HK-2 (cell line): Measurements from ENCODE around the gene PRKCG.

Experiments used
- DNase-seq: peaks from one replicate; pipeline ENCODE4 v3.0.0-alpha.2; 2018; ENCODE audit not compliant: unreplicated experiment

PRKCG gene

GRCh38 chr19:53898636-53899341, 16.8 kb downstream of the PRKCG start:
- no peak for DNase-seq

DNA sequence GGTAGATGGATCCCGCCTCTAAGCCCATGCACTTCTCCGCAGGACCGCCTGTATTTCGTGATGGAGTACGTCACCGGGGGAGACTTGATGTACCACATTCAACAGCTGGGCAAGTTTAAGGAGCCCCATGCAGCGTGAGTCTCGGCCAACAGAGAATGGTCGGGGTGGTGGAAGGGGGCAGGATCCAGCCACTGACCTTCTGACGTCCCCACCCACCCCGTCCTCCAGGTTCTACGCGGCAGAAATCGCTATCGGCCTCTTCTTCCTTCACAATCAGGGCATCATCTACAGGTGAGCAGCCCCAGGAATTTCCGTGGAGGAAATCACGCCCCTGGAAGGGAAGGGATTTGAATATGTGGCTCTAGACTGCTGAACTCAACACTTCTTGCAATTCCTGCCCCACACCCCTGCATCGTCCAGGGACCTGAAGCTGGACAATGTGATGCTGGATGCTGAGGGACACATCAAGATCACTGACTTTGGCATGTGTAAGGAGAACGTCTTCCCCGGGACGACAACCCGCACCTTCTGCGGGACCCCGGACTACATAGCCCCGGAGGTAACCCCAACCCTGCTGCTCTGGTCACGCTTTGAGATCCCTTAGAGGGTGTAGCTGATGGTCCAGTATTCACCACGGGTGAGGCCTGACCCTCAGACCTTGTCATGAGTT, 18.3 kb downstream of the PRKCG start:
- DNase-seq: no peak

- DNase-seq: peak; percentile 27
These were observed 21.2 kb downstream of the PRKCG start for GRCh38 chr19:53903055-53903680.

GRCh38 chr19:53904909-53905308, 22.9 kb downstream of the PRKCG start:
- no peak for DNase-seq

DNA sequence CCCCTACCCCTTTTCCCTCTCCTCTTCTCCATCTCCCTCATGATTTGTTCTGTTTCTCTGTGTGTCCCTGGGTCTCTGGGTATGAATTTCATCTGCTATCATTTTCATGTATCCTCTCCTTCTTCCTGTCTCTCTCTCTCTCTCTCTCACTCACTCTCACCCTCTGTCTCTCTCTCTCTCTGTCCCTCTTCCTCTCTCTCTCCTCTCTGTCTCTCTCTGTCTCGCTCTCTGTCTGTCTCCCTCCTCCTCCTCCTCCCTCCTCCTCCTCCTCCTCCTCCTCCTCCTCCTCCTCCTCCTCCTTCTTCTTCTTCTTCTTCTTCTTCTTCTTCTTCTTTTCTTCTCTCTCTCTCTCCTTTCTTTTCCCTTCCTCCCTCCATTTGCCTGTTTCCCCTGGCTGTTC, 23.8 kb downstream of the PRKCG start:
- DNase-seq: no peak

GRCh38 chr19:53906211-53907192, 24.5 kb downstream of the PRKCG start:
- DNase-seq: peak; percentile 41

- DNase-seq: no peak
These were observed 25.2 kb downstream of the PRKCG start for GRCh38 chr19:53907193-53907581.

DNA sequence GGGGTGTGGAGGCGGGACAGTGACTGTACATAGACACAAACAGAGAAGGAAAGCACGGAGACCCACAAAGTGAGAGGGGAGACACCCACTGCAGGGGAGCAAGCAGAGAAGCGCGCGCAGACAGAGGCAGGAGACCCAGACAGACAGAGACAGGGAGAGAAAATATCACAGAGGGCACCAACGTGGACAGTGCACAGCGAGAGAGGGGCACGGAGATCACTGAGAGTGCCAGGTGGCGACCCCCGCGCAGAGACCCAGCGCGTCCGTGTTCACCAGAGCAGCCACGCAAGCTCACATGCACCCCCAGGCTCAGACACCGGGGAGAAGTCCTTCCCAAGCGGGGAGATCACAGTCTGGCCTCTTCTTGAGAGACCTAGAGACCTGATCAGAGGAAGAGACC, 25.7 kb downstream of the PRKCG start:
- no peak for DNase-seq

- no peak for DNase-seq
These were observed 26.3 kb downstream of the PRKCG start for GRCh38 chr19:53908106-53908934.

- no peak for DNase-seq
These were observed 27.0 kb downstream of the PRKCG start, which contains the start of gene CACNG7 for GRCh38 chr19:53908935-53909415. Gene CACNG7, plus strand, starts transcription at chr19:53909278. Its CDS starts 3,554 bp downstream, at chr19:53912832.

- DNase-seq: no peak
These were observed 27.6 kb downstream of the PRKCG start for GRCh38 chr19:53909471-53910169.

DNA sequence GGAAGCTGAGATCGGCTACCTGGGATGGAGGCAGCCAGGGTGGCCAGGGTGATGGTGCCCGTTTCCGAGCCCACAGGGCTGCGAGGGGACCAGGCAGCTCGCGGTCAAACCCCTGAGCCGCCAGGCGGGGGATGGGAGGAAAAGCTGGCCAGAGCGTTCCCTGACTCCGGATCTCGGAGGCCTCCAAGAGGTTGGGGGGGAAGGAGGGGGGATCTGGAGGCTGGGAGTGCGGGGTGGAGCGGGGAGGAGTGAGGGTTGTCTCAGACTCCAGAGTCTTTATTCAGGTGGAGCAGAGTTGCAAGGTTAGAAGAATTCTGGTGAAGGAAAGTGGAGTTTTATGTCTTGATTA, 28.1 kb downstream of the PRKCG start:
- DNase-seq: no peak

GRCh38 chr19:53912653-53913052, 30.7 kb downstream of the PRKCG start:
- DNase-seq: no peak

GRCh38 chr19:53915000-53915399, 33.0 kb downstream of the PRKCG start:
- DNase-seq: no peak

DNA sequence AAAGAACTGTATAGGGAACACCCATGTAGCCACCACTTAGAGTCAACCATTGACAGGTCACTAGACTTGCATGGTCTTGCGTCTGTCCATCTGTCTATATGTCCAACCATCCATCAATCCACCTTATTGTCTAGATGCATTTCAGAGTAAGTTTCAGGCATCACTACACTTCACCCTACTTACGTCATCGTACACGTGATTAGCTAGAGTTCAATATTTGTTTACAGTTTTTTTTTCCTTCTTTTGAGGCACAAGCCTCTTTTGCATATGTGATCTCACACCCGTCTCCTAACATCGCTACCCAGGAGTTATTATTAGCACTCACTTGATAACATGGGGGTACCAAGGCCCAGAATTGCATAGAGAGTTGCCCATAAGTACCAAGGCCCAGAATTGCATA, 34.0 kb downstream of the PRKCG start:
- no peak for DNase-seq

GRCh38 chr19:53917356-53917755, 35.4 kb downstream of the PRKCG start:
- no peak for DNase-seq

GRCh38 chr19:53927739-53928138, 45.7 kb downstream of the PRKCG start:
- DNase-seq: peak; percentile 57

DNA sequence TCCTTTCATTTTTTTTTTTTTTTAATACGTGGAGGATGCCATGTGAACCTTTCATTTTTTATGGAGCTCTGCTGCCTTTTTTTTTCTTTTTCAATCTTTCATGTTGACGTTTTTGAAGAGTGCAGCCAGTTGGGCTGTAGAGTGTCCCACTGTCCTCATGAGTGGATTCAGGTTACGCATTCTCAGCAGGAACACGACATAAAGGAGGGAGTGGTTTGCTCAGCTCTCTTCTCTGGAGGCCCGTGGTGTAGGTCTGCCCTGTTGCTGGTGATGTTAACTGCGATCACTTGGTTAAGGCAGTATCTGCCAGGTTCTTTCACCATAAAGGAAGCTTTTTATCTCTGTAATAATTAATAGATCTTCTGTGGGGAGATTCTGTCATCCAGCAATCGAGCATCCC, 54.0 kb downstream of the PRKCG start:
- no peak for DNase-seq

DNA sequence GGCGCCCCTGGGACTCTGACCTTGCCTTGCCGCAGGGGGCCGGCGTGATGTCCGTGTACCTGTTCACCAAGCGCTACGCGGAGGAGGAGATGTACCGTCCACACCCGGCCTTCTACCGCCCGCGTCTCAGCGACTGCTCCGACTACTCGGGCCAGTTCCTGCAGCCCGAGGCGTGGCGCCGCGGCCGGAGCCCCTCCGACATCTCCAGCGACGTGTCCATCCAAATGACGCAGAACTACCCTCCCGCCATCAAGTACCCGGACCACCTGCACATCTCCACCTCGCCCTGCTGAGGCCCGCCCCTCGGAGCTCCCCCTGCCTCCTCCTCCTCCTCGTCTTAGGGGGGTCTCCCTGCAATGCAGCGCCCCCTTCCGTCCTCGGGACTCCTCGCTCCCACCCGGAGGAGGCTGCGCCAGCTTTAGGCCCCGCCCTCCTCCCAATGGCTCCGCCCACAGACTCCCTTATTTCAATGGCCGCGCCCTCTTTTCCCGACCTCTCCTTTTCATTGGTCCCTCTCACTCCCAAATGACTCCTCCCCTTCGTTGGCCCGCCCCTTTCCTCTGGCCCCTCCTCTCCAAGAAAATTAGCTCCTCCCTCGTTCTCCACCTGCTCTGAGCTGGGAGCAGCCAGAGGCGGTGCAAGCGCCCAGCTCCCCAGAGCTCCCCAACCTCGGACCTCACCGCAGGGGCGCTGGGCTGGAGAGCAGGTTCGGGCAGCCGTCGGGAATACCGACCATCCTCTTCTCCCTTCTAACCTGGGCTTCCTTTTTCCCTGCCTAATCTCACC, 60.2 kb downstream of the PRKCG start:
- DNase-seq: no peak
